GM12865 (cell line): ENCODE data around the gene B3GALNT2.

ENCODE experiments used
- DNase-seq: peaks from one replicate; pipeline ENCODE4 v3.0.0; 2010; ENCODE audit warnings: low read depth
- H3K4me3 ChIP-seq: 2 replicates; pipeline ENCODE4 v1.5.1; 2011; ENCODE audit warnings: mild to moderate bottlenecking, low read depth, low read length, control low read depth
- CTCF ChIP-seq: IDR thresholded peaks from 2 replicates; pipeline ENCODE4 v1.5.1; 2011; ENCODE audit warnings: low read length, control low read depth, low read depth, inconsistent platforms; ENCODE audit not compliant: insufficient read depth; ENCODE audit errors: missing control alignments

The B3GALNT2 gene

GRCh38 chr1:235401251-235401650 lies 103.0 kb downstream of the B3GALNT2 start:
- DNase-seq, result no peak
- TF ChIP-seq CTCF, result no peak

More at GRCh38 chr1:235401251-235401650, 103.0 kb downstream of the B3GALNT2 start:
- H3K4me3 ChIP-seq, result no peak overlapping the region
